HG03064 (cell line): ENCODE data around the gene LRRC3.

Experiments used
- ATAC-seq: cut with Tn5 transposase; IDR thresholded peaks from one replicate; pipeline ENCODE4 v1.9.1; 2021; ENCODE audit warnings: low read depth; ENCODE audit not compliant: unreplicated experiment

LRRC3 gene

GRCh38 chr21:44455524-44456213, 359 bp downstream of the LRRC3 start:
- ATAC-seq: no peak

GRCh38 chr21:44456214-44456914, 1.1 kb downstream of the LRRC3 start:
- no peak for ATAC-seq

- no peak for ATAC-seq
Observed at GRCh38 chr21:44456915-44457736, 1.8 kb downstream of the LRRC3 start.

GRCh38 chr21:44458971-44459711, 3.8 kb downstream of the LRRC3 start:
- ATAC-seq: no peak

- no peak for ATAC-seq
Observed at GRCh38 chr21:44459712-44460440, 4.6 kb downstream of the LRRC3 start.

GRCh38 chr21:44460441-44460755, 5.1 kb downstream of the LRRC3 start:
- no peak for ATAC-seq

GRCh38 chr21:44461005-44461404, 5.7 kb downstream of the LRRC3 start:
- ATAC-seq: no peak

- no peak for ATAC-seq
Observed at GRCh38 chr21:44461464-44462001, 6.2 kb downstream of the LRRC3 start.

- ATAC-seq: no peak
Observed at GRCh38 chr21:44462086-44462833, 7.0 kb downstream of the LRRC3 start.

- ATAC-seq: no peak
Observed at GRCh38 chr21:44462834-44463200, 7.5 kb downstream of the LRRC3 start.

- ATAC-seq: no peak
Observed at GRCh38 chr21:44463724-44464123, 8.4 kb downstream of the LRRC3 start.

GRCh38 chr21:44464351-44464750, 9.0 kb downstream of the LRRC3 start:
- ATAC-seq: no peak

- no peak for ATAC-seq
Observed at GRCh38 chr21:44466351-44466954, 11.1 kb downstream of the LRRC3 start.

GRCh38 chr21:44466996-44467858, 11.9 kb downstream of the LRRC3 start:
- ATAC-seq: no peak

- ATAC-seq: no peak
Observed at GRCh38 chr21:44467859-44468195, 12.5 kb downstream of the LRRC3 start.

- no peak for ATAC-seq
Observed at GRCh38 chr21:44471341-44471740, 16.0 kb downstream of the LRRC3 start.

GRCh38 chr21:44471996-44472395, 16.7 kb downstream of the LRRC3 start:
- no peak for ATAC-seq

GRCh38 chr21:44473915-44474555, 18.7 kb downstream of the LRRC3 start:
- ATAC-seq: no peak
